IPS-20b (cell line): ENCODE results near the gene SLC13A1.

Source experiments
- H3K27ac ChIP-seq: one replicate; pipeline ENCODE4 v1.5.1; 2013; ENCODE audit warnings: low read length
- H3K27me3 ChIP-seq: 2 replicates; pipeline ENCODE4 v1.6.1; 2013; ENCODE audit warnings: mild to moderate bottlenecking, low read length, inconsistent platforms; ENCODE audit not compliant: insufficient read depth
- H3K36me3 ChIP-seq: 2 replicates; pipeline ENCODE4 v1.6.1; 2013; ENCODE audit warnings: low read depth, mild to moderate bottlenecking, inconsistent platforms, low read length, moderate library complexity; ENCODE audit not compliant: insufficient read depth
- H3K4me1 ChIP-seq: 2 replicates; pipeline ENCODE4 v1.6.1; 2013; ENCODE audit warnings: mild to moderate bottlenecking, control low read depth, inconsistent platforms, low read length, moderate library complexity; ENCODE audit not compliant: insufficient read depth
- H3K4me3 ChIP-seq: 2 replicates; pipeline ENCODE4 v1.5.1; 2013; ENCODE audit warnings: mild to moderate bottlenecking, low read length, inconsistent platforms
- H3K9ac ChIP-seq: 2 replicates; pipeline ENCODE4 v1.6.1; 2013; ENCODE audit warnings: low read depth, mild to moderate bottlenecking, inconsistent platforms, low read length, moderate library complexity
- H3K9me3 ChIP-seq: 2 replicates; pipeline ENCODE4 v1.6.1; 2013; ENCODE audit warnings: mild to moderate bottlenecking, low read depth, low read length, inconsistent platforms; ENCODE audit not compliant: insufficient read depth

Gene SLC13A1

GRCh38 chr7:123067814-123068213 lies 132.0 kb downstream of the SLC13A1 start:
- Histone ChIP-seq H3K27me3 (no peaks in the 10 kb centered on the region), H3K9ac (no peak overlapping the region), H3K4me3 (no peak overlapping the region), H3K9me3 (no peaks in the 10 kb centered on the region), H3K4me1 (no peaks in the 10 kb centered on the region), H3K36me3 (no peaks in the 10 kb centered on the region), H3K27ac (no peak overlapping the region)
